8988T (cell line): ENCODE measurements around the gene PIK3C3.
"Not testable (repeated sequence)": the region's sequence is repeated elsewhere in the genome, so short reads cannot be mapped to it uniquely, and the experiment has no call there.

Source experiments
- DNase-seq: peaks from one replicate; pipeline ENCODE4 v3.0.0; 2011

PIK3C3 gene

DNA sequence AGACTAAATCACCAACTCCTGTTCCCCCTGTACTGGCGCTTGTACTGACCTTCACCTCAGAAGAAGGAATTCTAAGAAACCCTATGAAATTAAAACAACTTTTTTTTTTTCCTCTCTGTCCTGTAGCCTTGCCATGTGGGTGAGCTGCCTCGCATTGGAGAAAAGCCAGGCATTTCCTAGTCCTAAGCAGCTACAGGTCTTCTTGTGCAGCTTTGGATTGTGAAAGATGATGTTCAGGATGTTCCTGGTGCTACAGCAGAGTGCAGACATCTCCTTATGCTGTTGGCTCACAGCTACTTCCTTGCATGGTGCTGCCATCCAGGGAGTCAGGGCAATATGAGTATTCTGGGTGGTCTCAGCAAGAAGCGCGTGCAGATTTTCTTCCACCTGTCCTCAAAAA is 11.9 kb downstream of the PIK3C3 start:
- no peak for DNase-seq

DNA sequence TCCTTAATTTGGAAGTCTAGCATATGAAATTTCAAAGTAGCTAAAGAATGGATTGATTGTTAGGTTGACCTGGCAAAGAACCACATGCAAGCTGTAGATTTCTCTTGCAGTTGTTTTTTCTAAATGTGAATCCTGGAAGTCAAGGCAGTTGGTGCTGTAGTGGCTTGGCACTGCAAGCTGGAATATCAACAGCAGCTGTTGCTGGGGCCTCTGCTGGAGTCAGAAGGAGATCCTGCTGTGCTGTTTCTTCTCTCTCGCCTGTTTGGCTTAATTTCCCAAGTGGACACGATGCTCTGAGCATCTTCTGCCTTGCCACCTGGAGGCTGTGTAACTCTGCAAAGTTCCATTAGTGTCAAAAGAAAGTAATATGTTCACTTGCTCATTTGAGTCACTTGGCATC is 12.6 kb downstream of the PIK3C3 start:
- DNase-seq, result no peak

DNA sequence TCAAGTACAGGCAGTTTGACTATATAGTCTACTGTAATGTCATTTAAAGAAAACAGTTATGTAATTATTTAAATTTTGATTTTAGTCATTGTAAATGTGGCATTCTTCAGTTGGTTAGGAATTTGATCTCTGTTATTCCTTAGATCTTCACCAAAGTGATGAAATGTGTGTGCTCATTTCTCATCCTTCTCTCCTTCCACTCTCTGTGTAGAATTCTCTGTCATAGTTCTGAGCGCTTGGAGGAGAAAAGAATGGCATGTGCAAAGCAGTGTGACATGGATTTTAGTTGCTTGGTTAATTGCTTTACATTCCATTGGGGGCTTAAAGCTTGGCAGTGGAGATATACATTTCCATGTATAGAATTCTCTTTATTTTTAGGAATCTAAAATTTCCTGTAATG is 14.8 kb downstream of the PIK3C3 start:
- DNase-seq, result no peak

GRCh38 chr18:41972067-41972925 is 17.3 kb downstream of the PIK3C3 start:
- no peak for DNase-seq

DNA sequence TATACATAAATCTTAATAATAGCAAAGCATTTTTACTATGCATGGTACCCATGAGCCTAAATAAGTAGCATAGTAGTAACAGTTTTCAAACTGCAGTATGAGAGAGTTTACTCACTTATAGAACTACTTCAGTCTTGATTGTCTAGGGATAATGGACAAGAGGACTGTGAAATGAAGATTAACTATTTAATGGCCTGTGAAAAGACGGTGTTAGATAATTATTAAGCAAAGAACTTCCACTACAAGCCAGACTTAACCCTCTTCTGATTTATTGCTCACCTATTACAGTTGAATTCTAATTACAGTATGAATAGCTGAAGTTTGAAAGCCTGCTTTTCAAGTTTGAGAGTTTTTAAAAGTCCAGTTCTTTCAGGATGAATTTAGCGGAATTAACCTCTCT is 18.9 kb downstream of the PIK3C3 start:
- no peak for DNase-seq

- no peak for DNase-seq
Measured at GRCh38 chr18:41974796-41975201, 19.8 kb downstream of the PIK3C3 start.

GRCh38 chr18:41975284-41975683 is 20.2 kb downstream of the PIK3C3 start:
- no peak for DNase-seq

DNA sequence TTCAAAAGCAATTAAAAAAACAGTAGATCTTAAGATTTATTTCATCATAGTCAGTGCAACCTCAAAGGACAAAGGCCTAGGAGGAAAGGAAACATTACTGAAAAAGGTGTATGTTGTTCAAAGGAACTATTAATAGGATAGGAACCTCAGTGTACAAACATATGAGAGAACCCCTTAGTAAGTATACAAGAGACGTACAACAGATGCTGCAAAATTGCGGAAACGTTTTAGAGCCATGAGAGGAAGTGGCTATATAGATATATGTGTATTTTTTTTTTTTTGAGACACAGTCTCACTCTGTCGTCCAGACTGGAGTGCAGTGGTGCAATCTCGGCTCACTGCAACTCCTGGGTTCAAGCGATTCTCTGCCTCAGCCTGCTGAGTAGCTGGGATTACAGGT is 22.2 kb downstream of the PIK3C3 start:
- no peak for DNase-seq

GRCh38 chr18:41982942-41983660 is 28.1 kb downstream of the PIK3C3 start:
- DNase-seq, result no peak

DNA sequence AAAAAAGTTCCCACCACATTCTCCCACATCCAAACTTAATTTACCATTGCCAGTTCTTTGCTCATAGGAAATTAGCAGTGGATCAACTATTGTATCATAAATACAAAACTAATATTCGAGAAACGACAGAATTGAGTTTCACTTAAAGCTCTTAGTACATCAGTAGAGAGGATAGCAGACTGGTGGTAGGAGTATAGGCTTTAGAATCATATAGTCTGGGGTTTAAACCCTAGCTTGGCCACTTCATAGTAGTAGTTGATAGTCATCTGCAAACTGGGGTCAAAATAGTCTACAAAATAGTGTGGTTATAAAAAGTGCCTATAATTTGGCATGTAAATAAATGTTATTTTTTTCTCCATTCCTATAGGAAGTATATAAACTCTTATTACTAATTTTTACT is 30.9 kb downstream of the PIK3C3 start:
- no peak for DNase-seq

DNA sequence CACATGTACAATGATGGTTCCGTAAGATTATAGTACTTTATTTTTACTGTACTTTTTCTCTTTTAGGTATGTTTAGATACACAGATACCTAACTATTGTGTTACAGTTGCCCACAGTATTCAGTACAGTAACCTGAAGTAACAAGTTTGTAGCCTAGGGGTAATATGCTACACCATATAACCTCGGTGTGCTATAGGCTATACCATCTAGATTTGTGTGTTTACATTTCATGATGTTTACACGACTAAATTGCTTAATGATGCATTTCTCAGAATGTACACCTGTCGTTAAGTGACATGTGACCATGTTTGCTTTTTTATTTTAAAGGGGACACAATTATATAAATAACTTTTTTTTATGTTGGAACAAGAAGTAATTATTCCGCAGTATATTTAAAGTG is 34.5 kb downstream of the PIK3C3 start:
- DNase-seq, result no peak

- no peak for DNase-seq
Measured at GRCh38 chr18:41992066-41992465, 37.0 kb downstream of the PIK3C3 start.

DNA sequence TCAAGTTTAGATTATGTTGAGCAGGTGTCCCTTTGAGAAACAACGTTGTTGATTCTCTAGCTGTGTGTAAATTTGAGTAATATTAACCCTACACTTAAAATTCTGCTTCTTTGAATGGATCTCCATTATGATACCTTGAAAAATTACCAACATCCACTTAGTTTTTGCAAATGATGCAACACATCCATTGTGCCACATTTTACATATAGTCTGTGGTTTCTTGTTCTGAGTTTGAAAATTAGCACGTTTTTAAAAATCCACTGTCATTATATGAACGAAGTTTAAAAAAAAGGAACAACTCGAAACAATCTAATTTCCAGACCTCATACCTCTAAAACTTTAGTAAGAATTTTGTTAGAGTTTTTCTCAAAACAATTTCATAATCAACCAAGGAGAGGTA is 37.7 kb downstream of the PIK3C3 start:
- DNase-seq, result no peak

- DNase-seq, result no peak
Measured at GRCh38 chr18:41993151-41993550, 38.1 kb downstream of the PIK3C3 start.

DNA sequence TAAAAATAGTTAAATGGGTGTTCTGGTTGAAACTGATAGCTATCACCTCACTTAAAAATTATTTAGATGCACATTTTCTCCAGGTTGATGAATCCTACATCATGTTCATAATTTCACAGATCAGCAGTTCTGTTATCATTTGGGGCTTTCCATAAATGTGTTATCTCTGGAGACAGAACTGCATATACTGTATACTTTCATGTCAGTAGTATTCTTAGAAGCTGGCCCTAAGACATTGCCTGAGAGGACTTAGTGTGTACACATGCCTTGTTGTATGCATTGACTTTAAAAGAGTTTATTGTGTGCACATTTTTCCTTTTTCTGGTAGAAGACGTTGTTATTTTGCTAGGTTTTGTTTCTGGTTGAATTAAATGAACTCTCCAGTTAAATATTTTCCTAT is 41.0 kb downstream of the PIK3C3 start:
- DNase-seq, result no peak

- DNase-seq, result no peak
Measured at GRCh38 chr18:41999751-42000150, 44.7 kb downstream of the PIK3C3 start.

GRCh38 chr18:42001801-42002200 is 46.8 kb downstream of the PIK3C3 start:
- no peak for DNase-seq

DNA sequence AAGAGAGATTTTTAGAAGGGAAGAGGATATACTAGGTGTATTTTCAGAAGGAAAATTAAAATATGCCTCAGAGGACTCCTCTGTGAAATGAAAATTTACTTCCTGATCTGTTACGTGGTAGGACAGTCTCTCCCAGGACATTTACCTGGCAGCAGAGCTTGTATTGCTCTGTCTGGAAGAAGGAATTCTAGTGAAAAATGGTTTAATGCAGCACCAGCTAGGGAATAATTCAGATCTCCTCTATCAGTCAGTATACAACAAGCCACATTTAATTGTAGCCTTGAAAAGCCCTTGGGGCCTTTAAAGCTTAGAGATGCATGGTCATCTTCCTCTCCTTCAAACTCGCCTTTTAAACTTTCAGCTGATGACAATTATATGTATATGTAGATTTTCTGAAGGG is 49.6 kb downstream of the PIK3C3 start:
- no peak for DNase-seq

- no peak for DNase-seq
Measured at GRCh38 chr18:42005782-42006181, 50.7 kb downstream of the PIK3C3 start.

GRCh38 chr18:42009457-42009856 is 54.4 kb downstream of the PIK3C3 start:
- DNase-seq, result not testable (repeated sequence)

DNA sequence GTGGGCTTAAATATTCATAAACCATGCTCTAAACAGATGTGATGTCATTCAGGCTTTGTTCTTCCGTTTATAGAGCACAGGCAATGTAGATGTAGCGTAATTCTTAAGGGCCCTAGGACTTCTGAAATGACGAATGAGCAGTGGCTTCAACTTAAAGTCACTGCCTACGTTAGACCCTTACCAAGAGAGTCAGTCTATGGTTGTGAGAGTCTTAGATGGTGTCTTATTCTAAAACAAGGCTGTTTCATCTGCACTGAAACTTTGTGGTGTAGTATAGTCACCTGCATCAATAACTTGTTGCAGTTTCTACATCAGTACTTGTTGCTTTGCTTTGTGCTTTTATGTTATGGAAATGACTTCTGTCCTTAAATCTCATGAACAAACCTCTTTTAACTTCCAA is 56.0 kb downstream of the PIK3C3 start:
- DNase-seq, result no peak

DNA sequence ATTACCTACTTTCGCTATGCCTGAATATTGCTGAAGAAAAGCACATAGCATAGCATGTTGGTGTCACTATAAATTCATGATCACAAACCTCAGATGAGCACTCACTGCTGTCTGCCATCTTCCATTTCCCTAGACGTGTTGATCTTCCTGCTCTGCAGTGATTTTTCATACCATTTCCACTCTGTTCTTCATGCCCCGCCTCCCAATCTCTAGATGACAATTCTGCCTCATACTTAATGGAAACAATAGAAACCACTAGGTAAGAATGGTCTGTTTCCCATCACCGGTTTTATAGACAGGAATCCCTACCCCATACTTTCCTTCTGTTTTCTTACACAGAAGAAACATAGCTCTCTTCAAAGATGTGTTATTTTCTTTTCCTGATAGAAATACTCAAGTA is 63.8 kb downstream of the PIK3C3 start:
- no peak for DNase-seq

GRCh38 chr18:42024131-42024530 is 69.1 kb downstream of the PIK3C3 start:
- DNase-seq, result no peak

GRCh38 chr18:42025491-42025890 is 70.5 kb downstream of the PIK3C3 start:
- no peak for DNase-seq
